H1 (cell line): ENCODE results near the gene RPL41. TPM values are rescaled to one million over a fixed set of nuclear protein-coding genes. Genes with fewer than 3 reads are reported as not detected.

Source experiments
- CEBPB ChIP-seq: IDR thresholded peaks from 2 replicates; pipeline ENCODE4 v1.6.1; 2012; ENCODE audit warnings: low read depth, low read length
- RFX5 ChIP-seq: IDR thresholded peaks from 2 replicates; pipeline ENCODE4 v1.6.1; 2011; ENCODE audit warnings: low read depth, low read length, improper control_type of control experiment, borderline replicate concordance
- RNF2 ChIP-seq: fragments of 200-900, 300-1000 bp; sonication (generic); IDR thresholded peaks from 2 replicates; pipeline ENCODE4 v1.7.1; 2016; ENCODE audit warnings: borderline replicate concordance, low read depth, mild to moderate bottlenecking, antibody characterized with exemption, low read length; ENCODE audit not compliant: poor library complexity, severe bottlenecking; ENCODE audit errors: missing control alignments
- SP2 ChIP-seq: IDR thresholded peaks from 2 replicates; pipeline ENCODE4 v1.6.1; 2012; ENCODE audit warnings: mild to moderate bottlenecking, low read length, inconsistent platforms
- SRF ChIP-seq: IDR thresholded peaks from 2 replicates; pipeline ENCODE4 v1.6.1; 2011; ENCODE audit warnings: mild to moderate bottlenecking, low read depth, low read length, moderate library complexity
- polyA plus RNA-seq, 7 experiments: library from polyadenylated mRNA; depleted of rRNA in 3 of 7; stranded (reverse) in 5 of 7; unstranded in 2 of 7; fragments of >200 nt in 5 of 7; fragments of 200-250 nt in 2 of 7; gene quantifications; 1 replicate in 5 of 7; 2 replicates in 1 of 7; 4 replicates in 1 of 7; pipeline versions ENCODE4 v1.2.1 to v1.2.3, GENCODE V29; 2011 to 2013; ENCODE audit warnings: missing spikeins in 2 of 7, mixed read lengths in 2 of 7
- total RNA-seq: library from RNA; stranded (reverse); fragmentation: NEBNext Ultra II Directional; extraction: Animal tissue kit (Norgen Biotek cat#: 25700); gene quantifications from 2 replicates; pipeline ENCODE4 v1.2.1, GENCODE V29; 2021

Gene RPL41
- total and polyA plus RNA-seq, 2 of the 8 experiments (the other 6 are each of a cell fraction or from before 2014, with no cell fraction given), result 4,440 to 16,488 TPM

DNA sequence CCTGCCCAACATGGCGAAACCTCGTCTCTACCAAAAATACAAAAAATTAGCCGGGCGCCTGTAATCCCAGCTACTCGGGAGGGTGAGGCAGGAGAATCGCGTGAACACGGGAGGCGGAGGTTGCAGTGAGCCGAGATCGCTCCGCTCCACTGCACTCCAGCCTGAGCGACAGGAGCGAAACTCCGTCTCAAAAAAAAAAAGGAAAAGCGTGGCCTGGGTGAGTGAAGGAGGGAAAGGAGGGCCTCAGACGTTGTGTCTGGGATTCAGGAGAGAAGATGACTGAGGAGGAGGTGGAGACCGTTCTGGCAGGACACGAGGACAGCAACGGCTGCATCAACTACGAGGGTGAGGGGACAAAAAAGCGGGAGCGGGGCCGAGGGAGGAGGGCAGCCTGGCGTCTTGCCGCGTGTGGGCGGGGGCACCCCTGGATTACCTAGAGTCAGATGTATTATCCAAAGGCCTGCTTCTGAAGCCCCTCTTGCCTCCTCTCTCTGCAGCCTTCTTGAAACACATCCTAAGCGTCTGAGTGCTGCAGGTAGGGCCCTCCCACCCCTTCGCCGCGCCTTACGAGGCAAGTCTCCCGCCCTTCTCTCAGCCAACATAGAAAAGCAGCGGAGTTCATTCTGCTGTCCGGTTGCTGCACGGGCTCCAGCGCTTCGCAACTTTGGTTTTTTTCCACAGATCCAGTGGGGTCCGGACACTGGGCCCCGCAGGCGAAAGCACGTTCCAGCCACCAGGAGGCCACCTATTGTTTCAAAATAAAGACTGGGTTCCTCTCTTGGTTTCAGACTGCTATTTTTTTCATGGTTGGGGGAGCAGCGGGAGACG, 41.0 kb downstream of the RPL41 start (continued):
- no peak for TF ChIP-seq RNF2
- TF ChIP-seq SP2, result no peak
- TF ChIP-seq SRF, result no peak
- no peak for TF ChIP-seq CEBPB
- TF ChIP-seq RFX5, result no peak
